ENCODE results near the gene CHRNA3.
"Not testable (repeated sequence)": the region's sequence is repeated elsewhere in the genome, so short reads cannot be mapped to it uniquely, and the experiment has no call there.

The CHRNA3 gene

DNA sequence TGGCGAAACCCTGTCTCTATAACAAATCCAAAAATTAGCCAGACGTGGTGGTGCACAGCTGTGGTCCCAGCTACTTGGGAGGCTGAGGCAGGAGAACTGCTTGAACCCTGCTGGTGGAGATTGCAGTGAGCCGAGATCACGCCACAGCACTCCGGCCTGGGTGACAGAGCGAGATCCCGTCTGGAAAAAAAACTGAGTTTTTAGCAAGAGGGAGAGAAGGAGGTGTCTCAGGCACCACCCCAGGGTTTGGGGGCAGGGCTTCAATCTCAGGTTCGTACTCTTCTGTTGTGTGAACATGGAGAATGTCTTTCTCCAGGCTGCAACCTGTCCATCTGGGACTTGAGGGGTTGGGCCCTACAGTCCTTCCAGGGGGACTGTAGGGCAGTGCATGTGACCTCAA, 2.7 kb downstream of the CHRNA3 start:
- H3K4me3 ChIP-seq (ENCODE audit: low read depth, low read length) = no peak overlapping the region
- TF ChIP-seq CTCF (IDR thresholded peaks at IDR 0.05; ENCODE audit: borderline replicate concordance, insufficient read depth, low read depth, low read length) = no peak

- H3K4me3 ChIP-seq (ENCODE audit: low read depth, low read length) = no peak overlapping the region
- no peak for TF ChIP-seq CTCF (IDR thresholded peaks at IDR 0.05; ENCODE audit: borderline replicate concordance, insufficient read depth, low read depth, low read length)
Measured at GRCh38 chr15:78617516-78617915, 3.3 kb downstream of the CHRNA3 start.

DNA sequence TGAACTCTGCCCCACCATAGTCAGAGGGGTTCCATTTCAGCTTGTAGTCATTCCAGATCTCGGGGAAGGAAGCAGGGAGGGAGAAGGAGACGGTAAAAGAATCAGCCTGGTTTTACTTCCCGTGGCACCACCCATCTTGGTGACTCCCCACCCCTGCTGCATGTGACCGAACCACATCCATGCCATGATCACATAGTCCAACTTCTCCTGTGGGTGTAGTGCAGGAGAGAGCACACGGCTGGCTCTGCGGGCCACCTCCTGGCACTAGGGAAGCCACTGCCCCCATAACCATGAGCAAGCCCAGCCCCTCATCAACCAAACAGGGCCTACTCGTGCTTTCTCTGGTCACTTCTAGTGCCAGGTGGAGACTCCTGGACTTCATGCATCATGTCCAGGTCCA, 3.7 kb downstream of the CHRNA3 start:
- TF ChIP-seq CTCF (IDR thresholded peaks at IDR 0.05; ENCODE audit: borderline replicate concordance, insufficient read depth, low read depth, low read length) = no peak

DNA sequence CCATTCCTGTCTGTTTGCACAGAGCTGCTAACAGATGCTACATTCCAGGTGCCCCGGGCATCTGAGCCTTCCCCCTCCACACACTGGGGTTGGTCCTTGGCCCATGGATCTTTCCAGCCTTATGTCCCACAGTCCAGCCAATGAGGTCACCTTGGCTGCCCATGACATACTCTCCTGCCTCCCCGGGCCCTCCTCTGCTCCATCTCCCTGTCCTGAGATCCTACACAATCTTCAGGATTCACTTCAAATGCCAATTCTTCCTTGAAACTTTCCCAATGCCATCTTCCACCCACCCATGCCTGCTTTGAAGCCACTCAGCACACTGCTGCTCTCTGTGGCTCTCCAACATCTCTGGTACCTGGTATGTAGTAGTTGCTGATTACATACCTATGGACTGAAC, 4.3 kb downstream of the CHRNA3 start:
- H3K4me3 ChIP-seq (ENCODE audit: low read depth, low read length) = no peak overlapping the region
- no peak for TF ChIP-seq CTCF (IDR thresholded peaks at IDR 0.05; ENCODE audit: borderline replicate concordance, insufficient read depth, low read depth, low read length)

More for the DNA sequence above, 3.7 kb downstream of the CHRNA3 start:
- no peak overlapping the region for H3K4me3 ChIP-seq (ENCODE audit: low read depth, low read length)

DNA sequence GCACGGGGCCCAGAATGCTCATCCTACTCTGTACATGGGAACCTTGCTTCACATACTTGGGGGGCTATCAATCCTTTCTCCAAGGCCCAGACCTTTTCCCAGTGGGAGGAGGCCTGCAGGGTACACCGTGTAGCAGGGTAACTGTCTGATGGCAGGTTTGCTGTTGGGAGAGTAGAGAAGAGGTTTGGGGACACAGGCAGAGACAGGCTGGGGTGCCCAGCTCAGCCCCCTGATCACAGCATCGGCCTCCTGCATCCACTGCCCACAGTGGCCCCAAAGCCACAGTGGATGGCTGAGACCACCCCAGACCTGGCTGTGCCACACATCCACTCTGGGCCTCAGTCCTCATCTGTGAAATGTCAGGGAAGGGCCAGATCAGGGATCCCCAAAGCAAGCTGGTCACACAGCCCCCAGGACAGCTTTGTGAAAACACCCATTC, 5.6 kb downstream of the CHRNA3 start:
- TF ChIP-seq CTCF (IDR thresholded peaks at IDR 0.05; ENCODE audit: borderline replicate concordance, insufficient read depth, low read depth, low read length) = no peak
- no peak overlapping the region for H3K4me3 ChIP-seq (ENCODE audit: low read depth, low read length)

GRCh38 chr15:78614021-78614420, 6.8 kb downstream of the CHRNA3 start:
- TF ChIP-seq CTCF (IDR thresholded peaks at IDR 0.05; ENCODE audit: borderline replicate concordance, insufficient read depth, low read depth, low read length) = no peak
- no peak overlapping the region for H3K4me3 ChIP-seq (ENCODE audit: low read depth, low read length)

DNA sequence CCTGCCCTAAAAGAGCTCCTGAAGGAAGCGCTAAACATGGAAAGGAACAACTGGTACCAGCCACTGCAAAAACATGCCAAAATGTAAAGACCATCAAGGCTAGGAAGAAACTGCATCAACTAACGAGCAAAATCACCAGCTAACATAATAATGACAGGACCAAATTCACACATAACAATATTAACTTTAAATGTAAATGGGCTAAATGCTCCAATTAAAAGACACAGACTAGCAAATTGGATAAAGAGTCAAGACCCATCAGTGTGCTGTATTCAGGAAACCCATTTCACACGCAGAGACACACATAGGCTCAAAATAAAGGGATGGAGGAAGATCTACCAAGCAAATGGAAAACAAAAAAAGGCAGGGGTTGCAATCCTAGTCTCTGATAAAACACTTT, 11.2 kb downstream of the CHRNA3 start:
- H3K4me3 ChIP-seq (ENCODE audit: low read depth, low read length) = not testable (repeated sequence)

DNA sequence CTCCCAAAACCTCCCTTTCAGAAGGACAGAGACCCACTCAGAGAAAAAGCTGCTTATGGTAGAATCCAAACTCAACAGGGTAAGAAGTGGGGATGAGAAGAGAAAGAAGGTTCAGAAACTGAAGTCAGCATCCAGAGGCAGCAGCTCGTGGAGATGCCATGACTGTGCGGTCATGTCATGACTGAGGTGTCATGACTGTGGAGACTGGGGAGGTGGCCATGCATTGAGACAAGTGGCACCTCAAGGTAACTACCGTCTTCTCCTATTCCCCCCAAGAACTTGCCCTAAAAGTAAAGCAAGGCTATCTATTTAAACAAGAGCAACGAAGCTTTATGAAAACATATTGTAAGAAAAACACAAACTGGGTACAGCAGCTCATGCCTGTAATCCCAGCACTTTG, 15.1 kb downstream of the CHRNA3 start:
- no peak overlapping the region for H3K4me3 ChIP-seq (ENCODE audit: low read depth, low read length)
- no peak for TF ChIP-seq CTCF (IDR thresholded peaks at IDR 0.05; ENCODE audit: borderline replicate concordance, insufficient read depth, low read depth, low read length)

All from GM12875 (cell line).